K562 (cell line): Measurements from ENCODE around the gene EWSR1. TPM values are rescaled to one million over a fixed set of nuclear protein-coding genes. Genes with fewer than 3 reads are reported as not detected.
A peak's percentile ranks its signal among the peaks of the same experiment; 100 is the strongest.

Experiments
- ARID4B ChIP-seq: sonication (generic); formaldehyde crosslinking; IDR thresholded peaks from 2 replicates; pipeline ENCODE4 v1.8.0; 2022; ENCODE audit warnings: mild to moderate bottlenecking, missing genetic modification reagents
- MGA ChIP-seq: fragments of 450-650 bp; IDR thresholded peaks from 2 replicates; pipeline ENCODE4 v1.6.1; 2016; ENCODE audit warnings: mild to moderate bottlenecking, moderate library complexity
- SRSF1 ChIP-seq: fragments of 200-400 bp; formaldehyde crosslinking; IDR thresholded peaks from 2 replicates; pipeline ENCODE4 v1.6.1; 2017; ENCODE audit warnings: mild to moderate bottlenecking, low read depth, low read length, moderate library complexity
- ZBTB26 ChIP-seq: fragments of 450-650 bp; formaldehyde crosslinking; IDR thresholded peaks from 2 replicates; pipeline ENCODE4 v1.4.0; 2022; ENCODE audit warnings: missing genetic modification characterization
- polyA plus RNA-seq, 8 experiments: library from polyadenylated mRNA; depleted of rRNA in 4 of 8; stranded (reverse) in 5 of 8; unstranded in 3 of 8; fragments of >200 nt; fragmentation: Nextera tagmentation in 2 of 8; fragmentation: Illumina TruSeq in 1 of 8; extraction: Ambion mirVana in 2 of 8; extraction: Trizol in 1 of 8; gene quantifications; 2 replicates each; pipeline versions ENCODE4 v1.2.1 to v1.2.3, GENCODE V29; 2011 to 2014; ENCODE audit warnings: inconsistent platforms in 1 of 8, missing spikeins in 1 of 8
- total RNA-seq, 7 experiments: library from RNA; depleted of rRNA in 6 of 7; stranded (reverse); fragments of >200 nt in 6 of 7; fragmentation: Illumina TruSeq in 2 of 7; extraction: Trizol in 2 of 7; gene quantifications; 2 replicates each; pipeline versions ENCODE4 v1.2.1 to v1.2.3, GENCODE V29; 2011 to 2021; ENCODE audit warnings: low replicate concordance in 1 of 7
- TF ChIP-seq, protein P1 (sequence below): IDR thresholded peaks from 2 replicates; pipeline ENCODE4 v1.6.1; 2011; ENCODE audit warnings: borderline replicate concordance, low read depth, mild to moderate bottlenecking, moderate library complexity, low read length; ENCODE audit not compliant: insufficient read depth, poor library complexity, severe bottlenecking

Gene EWSR1
- total and polyA plus RNA-seq, 9 of the 15 experiments (the other 6 are each of a cell fraction or from before 2014, with no cell fraction given) = 83.3 to 450 (median 239) TPM

DNA sequence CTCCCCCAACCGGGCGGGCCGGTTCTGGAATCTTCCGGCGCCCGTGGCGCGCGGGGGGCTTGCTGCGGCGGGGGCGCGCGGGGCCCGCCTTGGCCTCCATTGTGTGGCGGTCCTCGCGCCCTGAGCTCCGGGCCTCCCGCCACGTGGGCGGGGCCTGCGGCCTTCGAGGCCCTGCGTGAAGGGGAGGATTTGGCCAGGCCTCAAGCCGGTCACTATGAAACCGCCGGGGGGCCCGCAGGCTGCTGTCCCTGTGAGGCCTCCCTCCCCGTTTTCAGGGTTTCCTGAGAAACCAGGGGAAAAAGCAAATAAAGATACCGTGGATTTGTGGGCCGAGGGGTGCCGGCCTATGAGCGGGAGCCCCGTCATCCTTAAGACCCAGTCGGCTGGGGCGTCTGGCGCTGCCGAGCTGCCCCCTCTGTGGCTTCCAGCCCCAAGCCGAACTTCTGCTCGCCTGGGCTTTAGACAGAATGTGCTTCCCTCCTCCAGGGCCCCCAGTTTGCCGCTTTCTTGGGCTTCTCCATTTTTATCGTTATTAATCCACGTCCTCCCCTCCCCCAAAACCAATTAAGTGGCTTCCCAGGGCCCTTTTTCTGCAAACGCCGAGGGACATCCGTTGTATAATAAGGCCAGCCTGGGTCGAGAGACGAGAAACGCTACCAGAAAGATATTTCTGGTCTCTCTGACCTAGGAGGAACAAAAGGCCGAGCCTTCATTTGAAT, 602 bp downstream of the EWSR1 start (continued):
- peak; percentile 14; the same call in 1 of the 2 replicates for TF ChIP-seq ARID4B
- peak; percentile 81 for TF ChIP-seq MGA
- no peak for TF ChIP-seq ZBTB26 (CRISPR knock-in tag)
- TF ChIP-seq, protein P1, sequence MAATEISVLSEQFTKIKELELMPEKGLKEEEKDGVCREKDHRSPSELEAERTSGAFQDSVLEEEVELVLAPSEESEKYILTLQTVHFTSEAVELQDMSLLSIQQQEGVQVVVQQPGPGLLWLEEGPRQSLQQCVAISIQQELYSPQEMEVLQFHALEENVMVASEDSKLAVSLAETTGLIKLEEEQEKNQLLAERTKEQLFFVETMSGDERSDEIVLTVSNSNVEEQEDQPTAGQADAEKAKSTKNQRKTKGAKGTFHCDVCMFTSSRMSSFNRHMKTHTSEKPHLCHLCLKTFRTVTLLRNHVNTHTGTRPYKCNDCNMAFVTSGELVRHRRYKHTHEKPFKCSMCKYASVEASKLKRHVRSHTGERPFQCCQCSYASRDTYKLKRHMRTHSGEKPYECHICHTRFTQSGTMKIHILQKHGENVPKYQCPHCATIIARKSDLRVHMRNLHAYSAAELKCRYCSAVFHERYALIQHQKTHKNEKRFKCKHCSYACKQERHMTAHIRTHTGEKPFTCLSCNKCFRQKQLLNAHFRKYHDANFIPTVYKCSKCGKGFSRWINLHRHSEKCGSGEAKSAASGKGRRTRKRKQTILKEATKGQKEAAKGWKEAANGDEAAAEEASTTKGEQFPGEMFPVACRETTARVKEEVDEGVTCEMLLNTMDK = peak; percentile 2
- 0 out of 2 replicates have a peak, but pooled peaks have one; percentile 13 for TF ChIP-seq SRSF1
